OCI-LY1 (cell line): Measurements from ENCODE around the gene KRT27.

Experiments used
- CTCF ChIP-seq: fragments of 200-600 bp; sonication (generic), shearing (Covaris generic); IDR thresholded peaks from 2 replicates; pipeline ENCODE4 v1.5.1; 2017; ENCODE audit warnings: mild to moderate bottlenecking, antibody characterized with exemption, low read length, moderate library complexity, mixed read lengths
- EZH2 ChIP-seq: fragments of 200-600 bp; sonication (generic), shearing (Covaris generic); IDR thresholded peaks from 2 replicates; pipeline ENCODE4 v1.8.0; 2017; ENCODE audit warnings: borderline replicate concordance, mixed run types, mild to moderate bottlenecking, antibody characterized with exemption, low read length, moderate library complexity, mixed read lengths

- TF ChIP-seq CTCF (no peak), EZH2 (no peak)
Measured at GRCh38 chr17:40817103-40817682, 34.8 kb upstream of the KRT27 start.
